ENCODE data around the gene ZDBF2.
"Not testable (repeated sequence)": the region's sequence is repeated elsewhere in the genome, so short reads cannot be mapped to it uniquely, and the experiment has no call there.

ZDBF2 gene

DNA sequence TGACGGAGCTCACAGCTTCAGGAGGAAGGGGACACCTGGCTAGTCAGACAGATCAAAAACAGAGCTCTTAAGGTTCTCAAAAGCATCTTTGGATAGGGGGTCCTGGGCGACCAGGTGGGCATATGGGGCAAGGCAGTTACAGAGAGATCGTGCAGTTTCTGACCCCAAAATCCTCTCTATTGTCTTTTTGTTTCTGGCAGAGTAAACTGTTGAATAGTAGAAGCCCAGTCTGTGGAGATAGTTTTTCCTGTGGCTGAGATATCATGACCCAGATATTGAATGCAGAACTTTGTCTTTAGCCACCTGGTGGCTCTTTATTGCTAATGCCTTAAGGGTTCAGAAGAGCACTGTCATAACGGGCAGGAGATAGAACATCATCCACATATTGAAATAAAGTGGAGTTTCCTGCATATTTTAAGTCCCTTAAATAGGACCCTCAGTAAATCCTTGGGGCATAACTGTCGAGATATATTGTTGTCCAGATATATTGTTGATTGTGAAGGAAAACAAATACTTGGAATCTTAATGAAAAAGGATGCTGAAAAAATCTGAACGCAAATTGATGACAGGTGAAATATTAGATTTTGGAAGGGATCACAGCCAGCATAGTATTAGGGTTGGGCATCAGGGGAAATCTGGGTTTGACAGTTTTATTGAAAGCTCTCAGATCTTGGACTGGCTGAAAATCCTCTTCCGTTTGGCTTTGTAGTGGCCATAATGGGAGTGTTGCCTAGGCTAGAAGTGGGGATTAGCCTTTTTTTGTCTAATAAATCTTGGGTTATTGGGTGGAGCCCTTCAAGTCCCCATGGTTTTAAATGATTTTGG lies 14.1 kb upstream of the ZDBF2 start:
- DNase-seq, result peak; percentile 16

DNA sequence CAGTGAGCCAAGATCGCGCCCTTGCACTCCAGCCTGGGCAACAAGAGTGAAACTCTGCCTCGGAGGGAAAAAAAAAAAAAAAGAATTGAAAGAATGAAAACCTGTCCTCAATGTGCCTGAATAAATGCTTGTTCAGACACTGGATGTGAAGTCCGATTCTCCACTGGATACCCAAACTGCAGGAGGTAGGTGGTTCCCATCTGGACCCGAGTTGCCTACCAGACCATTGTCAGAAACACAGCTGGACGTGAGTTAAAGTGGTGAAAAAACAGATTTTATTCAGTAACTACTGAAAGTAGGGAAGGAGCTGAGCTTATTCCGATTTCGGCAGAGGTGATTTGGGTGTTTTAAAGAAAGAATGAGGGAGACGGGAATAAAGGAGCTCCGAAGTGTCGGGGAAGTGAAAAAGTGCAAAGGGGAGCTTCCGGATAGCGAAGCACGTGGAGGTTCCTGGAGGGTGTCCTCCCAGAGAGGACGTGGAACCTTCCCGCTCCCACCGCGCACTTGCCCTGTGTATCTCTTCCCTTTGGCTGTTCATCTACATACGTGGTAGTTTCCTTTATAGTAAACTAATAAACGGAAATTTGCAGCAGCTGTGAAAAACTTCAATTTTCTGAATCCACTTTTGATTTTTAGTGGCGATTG lies 10.4 kb upstream of the ZDBF2 start:
- no peak for DNase-seq

DNA sequence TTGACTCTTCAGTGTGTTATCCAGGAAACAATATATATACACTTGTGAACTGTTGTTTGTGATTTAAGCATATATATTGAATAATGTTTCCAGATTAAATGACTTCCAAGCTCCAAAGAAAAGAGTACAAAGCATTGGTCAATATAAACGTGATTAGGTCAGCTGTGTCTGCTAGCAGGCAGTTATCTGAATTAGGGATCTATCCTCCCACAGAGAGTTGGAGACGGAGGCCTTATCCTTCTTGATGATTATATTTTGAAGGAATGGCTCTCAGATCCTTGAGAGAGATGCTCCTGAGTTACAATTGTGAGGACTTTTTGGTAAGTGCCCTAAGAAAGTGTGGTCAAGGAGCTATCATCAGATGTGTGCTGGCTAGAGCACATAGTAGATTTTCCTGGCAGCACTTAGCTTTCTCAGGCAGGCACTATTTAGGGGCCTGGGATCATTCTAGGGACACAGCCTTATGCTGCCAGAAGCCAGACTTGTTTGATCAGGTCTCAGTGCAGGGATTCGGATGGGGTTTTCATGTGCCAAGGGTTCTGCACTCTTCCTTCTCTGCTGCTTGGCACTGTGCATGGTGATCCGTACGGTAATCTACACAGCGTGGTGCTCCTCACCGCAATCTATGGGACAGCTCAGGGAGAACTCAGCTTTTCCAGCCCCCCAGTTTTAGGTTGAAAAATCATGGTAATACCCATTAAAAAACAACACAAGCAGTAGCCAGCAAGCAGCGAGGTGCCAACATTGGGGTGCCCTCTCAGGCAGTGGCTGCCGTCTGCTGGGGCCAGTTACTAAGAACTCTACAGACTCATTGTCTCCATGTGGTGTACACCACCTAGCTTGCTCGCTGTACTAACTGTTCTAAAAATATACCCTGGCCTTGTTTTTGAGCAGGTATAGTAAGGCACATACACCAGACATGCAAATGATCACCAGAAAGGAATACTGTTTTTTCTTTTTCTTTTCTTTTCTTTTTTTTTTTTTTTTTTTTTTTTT lies 8.0 kb upstream of the ZDBF2 start:
- no peak for DNase-seq

DNA sequence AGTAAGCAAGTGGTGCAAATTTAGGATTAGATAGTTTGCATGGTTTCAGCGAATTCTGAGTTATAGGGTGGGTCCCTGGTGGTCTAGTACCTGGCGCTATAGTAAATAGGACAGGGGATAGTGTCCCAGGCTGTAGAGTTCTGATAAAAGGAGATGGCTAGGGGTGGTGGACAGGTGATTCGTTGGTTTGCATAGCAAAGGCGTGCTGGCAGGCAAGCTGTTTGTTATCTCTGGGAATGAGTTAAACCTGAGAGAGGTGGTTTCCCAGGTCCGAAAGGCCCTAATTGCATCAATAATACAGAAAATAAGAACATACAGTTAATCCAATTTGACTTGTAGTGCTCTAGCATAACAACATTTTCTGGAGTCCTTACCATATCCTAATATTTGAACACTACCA lies 6.9 kb upstream of the ZDBF2 start:
- DNase-seq, result no peak

DNA sequence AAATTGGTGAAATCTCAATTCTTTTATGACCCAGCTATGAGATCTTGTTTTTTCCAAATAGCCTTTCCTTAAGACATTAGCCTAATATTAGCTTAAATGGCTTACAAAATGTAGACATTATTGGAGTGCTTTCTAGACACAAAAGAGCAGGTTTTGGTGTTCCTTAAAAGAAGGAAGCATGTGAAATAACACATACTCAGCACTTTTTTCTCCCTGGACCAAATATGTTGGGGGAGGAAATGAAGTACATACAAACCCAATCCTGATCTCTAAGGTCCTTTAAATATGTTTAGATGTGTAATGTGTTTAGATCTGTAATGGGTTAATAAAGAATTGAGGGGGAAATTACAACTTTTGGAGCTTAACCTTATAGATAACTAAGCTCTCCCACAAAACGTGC lies 3.4 kb upstream of the ZDBF2 start:
- DNase-seq, result no peak

DNA sequence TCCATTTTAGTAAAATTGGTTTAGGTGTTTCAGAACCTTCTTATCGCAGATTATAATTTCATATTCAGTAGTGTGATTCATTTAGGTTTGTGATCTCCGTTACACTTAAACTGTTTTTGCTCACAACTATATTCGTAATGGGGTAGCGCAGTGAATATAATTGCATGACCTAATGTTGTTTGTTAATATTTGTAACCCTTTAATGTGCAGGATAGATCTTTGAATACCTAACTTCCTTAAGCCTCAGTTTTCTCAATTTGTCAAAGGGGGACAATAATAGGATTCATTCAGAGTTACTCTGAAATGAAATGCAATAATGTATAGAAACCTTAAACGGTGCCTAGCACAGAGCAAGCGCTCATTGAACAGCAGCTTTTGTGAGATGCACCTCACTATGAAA lies 558 bp upstream of the ZDBF2 start:
- DNase-seq, result no peak

DNA sequence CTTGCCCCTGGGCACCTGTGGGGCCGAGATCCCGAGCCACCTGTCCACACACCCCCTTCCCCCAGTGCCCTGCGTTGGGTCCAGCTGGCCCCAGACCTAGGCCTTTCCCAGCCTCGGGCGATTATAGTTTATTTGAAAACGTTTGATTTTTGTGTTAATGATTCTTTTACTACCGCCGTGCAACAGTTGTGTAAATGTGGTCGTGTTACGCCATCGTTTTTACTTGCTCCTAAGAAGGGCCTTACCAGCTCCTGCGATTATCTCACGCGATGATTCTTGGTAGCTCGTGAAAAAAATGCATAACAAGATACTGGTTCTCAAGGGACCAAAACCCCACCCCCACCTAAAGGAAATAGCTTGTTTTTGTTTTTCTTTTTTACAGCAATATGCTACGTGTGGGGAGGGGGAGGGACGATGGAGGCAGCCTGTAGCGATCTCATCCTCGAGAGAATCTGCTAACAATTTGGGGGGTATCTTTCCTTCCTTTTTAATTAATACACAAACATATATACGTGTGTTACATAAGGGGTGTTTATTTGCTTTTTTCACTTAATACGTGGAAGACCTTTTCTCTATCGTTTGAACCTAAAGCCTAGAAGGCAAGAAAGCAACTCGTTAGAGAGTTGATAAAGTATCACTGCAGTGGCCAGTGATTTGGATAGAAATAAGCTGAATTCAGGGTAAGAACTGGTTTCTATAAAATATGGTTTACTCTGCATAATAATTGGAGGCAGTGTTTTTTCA lies 1.0 kb downstream of the ZDBF2 start:
- no peak for DNase-seq

DNA sequence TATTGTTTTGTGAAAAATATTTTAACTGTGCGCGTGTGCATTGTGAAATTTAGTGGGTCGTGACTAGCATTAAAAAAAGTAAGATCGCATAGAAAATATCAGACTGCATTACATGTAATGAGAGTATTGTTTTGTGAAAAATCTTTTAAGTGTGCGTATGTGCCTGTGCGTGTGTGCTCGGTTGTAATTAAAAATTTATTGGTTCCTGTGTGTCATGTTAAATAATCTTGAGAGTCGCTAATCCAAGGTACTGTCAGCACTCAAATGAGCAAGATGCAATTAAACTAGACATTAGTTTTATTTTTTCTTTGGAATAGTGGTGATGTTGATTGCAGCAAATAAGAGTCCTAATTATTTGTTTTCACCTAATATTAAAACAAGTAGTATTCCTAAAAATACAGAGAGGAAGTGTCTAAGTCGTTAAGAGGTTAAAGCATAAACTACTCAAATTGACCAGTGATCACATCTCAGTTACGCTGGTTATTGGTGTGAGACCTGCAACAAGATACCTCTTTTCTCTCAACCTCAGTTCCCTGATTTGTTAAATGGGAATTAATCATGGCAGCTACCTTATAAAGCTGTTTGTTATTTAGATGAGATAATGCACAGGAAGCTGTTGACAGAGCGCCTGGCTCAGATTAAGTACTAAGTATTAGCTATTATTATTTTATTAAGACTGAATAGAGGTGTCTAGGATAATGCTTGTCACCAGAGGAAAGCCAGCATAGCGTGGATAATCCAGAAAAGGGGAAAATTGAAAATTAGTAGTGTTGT lies 1.9 kb downstream of the ZDBF2 start:
- no peak for DNase-seq

DNA sequence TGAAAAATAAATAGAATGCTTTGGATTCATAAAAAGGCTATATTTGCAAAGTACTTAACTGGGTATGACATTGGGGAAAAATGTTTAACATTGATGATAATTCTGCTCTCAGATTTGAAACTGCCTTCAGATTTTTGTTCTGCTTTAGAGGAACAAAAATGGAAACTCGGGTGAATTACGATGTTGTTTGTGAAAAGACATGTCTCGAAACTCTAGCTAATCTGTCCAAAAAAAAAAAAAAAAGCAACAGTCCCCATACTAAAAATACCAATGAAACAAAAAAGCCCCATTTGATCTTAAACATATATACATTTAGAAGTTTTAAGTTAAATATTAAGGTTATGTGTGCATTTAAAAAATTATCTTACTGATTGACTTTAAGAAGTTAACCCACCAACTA lies 3.0 kb downstream of the ZDBF2 start:
- no peak for DNase-seq

DNA sequence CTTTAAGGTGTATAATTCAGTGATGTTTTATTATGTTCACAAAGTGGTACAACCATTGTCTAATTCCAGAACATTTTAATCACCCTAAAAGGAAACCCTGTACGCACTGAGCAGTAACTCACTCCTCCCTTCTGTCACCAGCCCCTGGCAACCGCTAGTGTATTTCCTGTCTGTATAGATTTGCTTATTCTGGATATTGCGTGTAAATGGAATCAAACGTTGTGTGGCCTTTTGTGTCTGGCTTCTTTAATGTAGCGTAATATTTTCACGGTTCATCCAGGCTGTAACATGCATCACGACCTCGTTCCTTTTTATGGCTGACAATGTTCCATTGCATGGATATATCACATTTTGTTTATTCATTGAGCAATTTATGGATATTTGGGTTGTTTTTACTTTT lies 8.3 kb downstream of the ZDBF2 start:
- DNase-seq, result no peak

DNA sequence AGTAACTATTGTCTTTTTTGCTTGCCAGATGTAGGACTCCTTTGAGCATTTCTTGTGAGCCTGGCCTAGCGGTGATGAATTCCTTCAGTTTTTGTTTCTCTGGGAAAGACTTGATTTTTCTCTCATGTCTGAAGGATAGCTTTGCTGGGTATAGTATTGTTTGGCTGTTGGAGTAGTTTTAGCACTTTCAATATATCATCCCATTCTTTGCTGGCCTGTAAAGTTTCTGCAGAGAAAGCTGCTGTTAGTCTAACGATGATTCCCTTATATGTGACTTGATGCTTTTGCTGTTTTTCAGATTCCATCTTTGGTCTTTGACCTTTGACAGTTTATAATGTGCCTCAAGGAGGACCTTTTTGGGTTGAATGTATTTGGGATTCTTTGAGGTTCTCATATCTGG lies 12.7 kb downstream of the ZDBF2 start:
- DNase-seq, result no peak

DNA sequence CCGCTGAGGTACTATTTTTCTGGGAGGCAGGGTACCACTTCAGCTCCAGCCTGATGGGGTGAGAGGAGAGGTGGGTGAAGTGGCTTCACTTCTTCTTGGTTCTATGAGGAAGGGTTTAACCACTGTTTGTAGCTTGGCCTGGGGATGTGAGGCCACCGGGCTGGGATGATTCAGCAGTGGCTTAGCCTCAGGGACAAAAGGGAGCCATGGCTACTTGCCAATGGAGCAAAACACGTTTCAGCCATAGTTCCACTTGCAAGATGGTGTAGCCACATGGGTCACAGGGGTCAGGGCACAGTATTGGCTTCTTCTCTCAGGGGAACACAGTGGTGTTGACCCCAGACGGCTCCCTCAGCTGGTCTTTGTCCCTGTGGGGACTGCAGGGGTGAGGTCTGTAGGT lies 14.9 kb downstream of the ZDBF2 start:
- no peak for DNase-seq

DNA sequence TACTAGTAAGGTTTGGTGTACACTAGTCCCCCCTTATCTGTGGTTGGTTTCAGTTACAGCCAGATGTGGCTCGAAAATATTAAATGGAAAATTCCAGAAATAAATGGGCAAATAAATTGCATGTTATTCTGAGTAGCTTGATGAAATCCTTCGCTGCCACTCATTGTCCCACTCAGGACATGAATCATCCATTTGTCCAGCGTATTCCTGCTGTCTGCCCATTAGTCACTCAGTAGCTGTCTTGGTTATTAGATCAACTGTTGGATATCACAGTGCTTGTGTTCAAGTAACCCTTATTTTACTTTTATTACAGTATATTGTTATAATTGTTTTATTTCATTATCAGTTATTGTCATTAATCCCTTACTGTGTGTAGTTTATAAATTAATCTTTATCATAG lies 21.7 kb downstream of the ZDBF2 start:
- DNase-seq, result no peak

DNA sequence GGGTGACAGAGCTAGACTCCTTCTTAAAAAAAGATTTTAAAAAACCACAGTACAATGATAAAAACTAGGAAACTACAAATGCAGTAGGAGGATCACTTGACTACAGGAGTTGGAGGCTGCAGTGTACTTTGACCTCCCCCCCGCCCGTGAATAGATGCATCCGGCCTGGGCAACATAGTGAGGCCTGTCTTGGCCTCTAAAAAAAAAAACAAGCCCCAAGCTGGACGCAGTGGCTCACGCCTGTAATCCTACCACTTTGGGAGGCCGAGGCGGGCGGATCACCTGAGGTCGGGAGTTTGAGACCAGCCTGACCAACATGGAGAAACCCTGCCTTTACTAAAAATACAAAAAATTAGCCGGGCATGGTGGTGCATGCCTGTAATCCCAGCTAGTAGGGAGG lies 25.1 kb downstream of the ZDBF2 start:
- not testable (repeated sequence) for DNase-seq

DNA sequence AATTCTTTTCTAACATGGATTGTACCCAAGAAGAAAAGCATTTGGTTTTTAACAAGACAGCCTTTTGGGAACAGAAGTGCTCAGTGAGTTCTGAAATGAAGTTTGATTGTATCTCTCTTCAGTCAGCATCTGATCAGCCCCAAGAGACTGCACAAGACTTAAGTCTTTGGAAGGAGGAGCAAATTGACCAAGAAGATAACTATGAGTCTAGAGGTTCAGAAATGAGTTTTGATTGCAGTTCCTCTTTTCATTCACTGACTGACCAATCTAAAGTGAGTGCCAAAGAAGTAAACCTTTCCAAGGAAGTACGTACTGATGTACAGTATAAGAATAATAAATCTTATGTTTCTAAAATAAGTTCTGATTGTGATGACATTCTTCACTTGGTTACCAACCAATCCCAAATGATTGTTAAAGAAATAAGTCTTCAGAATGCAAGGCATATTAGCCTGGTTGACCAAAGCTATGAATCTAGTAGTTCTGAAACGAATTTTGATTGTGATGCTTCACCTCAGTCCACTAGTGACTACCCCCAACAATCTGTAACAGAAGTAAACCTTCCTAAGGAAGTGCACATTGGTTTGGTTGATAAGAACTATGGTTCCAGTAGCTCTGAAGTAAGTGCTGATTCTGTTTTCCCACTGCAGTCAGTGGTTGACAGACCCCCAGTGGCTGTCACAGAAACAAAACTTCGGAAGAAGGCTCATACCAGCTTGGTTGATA lies 31.2 kb downstream of the ZDBF2 start:
- DNase-seq, result no peak

DNA sequence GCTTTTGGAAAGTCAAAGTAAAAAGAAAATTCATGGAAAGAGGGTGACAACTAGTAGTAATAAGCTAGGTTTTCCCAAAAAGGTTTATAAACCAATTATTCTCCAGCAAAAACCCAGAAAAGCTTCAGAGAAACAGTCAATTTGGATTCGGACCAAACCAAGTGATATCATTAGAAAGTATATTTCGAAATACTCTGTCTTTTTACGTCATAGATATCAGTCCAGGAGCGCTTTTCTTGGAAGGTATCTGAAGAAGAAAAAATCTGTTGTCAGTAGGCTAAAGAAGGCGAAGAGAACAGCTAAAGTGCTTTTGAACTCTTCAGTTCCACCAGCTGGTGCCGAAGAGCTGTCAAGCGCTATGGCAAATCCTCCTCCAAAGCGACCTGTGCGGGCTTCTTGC lies 36.6 kb downstream of the ZDBF2 start:
- no peak for DNase-seq

DNA sequence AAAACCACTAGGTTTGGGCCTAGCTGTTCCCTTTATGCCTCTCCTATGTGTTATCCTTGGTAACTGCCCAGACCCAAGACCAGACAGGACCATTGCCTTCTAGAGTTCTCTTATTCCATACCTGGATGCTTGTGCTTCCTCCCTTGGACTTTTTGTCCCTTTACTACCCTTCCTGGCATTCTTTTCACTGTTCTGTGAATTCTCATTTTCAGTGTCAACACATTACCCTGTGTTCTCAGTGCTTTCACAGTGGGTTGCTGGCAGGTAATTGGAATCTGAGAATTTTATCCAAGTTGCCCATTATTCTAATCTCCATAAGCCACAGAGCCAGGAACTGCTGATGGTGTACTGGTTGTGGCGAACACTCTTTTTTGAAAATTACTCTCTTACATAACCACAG lies 41.7 kb downstream of the ZDBF2 start:
- DNase-seq, result no peak

DNA sequence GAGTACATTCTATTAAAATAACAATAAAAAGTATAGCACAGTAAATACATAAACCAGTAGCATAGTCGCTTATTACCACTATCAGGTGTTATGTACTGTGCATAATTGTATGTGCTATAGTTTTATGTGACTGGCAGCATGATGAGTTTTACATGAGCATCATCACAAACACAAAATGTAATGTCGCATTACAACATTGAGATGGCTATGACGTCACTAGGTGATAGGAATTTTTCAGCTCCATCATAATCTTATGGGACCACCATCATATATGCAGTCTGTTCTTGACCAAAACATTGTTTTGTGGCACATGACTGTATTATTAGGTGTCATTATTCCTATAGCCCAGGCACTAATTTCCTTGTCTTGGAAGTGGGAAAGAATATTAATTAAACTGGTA lies 48.6 kb downstream of the ZDBF2 start:
- no peak for DNase-seq

DNA sequence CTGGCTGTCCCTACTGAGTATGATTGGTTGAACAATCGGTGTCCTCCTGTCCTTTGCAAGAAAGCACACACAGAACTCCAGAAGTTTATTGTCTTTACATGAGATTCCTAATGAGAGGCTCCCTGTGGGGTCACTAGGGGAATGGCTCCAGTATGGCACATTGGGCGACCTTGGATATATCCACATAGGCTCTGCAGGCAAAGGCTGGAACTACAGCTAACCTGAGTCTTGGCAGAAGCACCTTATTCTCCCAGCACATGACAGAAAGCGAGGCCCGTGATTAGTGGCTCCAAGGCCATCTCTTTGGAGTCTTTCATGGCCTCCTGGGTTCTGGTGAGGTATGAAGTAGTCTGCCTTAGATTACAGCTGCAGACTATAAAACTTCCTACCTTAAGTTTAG lies 49.0 kb downstream of the ZDBF2 start:
- no peak for DNase-seq

DNA sequence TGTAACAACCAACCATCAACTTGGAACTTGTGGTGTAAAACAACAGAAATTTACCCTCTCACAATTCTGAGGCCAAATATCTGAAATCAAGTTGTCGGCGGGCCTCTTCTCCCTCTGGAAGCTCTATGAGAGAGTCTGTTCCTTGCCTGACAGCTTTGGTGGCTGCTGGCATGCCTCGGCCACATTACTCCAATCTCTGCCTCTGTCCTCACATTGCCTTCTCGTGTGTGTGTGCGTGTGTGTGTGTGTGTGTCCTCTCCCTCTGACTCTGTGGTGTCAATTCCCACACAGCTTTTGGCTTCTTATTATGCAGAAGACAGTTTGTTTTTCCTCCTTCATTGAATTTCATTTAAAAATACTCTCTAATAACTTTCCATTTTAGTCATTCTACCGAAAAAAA lies 50.4 kb downstream of the ZDBF2 start:
- no peak for DNase-seq

DNA sequence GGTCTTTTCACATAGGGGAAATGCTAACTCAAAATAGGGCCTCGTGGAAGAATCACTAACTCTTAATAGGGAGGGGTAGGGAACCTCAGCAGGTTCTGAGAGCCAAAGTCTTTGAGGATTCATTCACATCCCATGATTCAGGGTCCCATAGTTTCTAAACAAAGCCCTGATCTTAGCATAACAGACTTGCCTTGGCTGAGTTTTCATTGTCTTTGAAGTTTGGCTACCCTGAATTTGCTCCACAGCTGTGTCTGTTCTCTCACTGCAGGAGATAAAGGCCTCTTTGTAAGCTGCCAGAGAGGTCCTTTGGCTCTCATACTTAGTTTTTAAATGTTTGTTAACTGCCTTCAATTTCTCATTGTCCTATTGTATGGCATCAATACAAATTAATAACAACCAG lies 54.5 kb downstream of the ZDBF2 start:
- DNase-seq, result no peak

Data from NCI-H2107 (cell line).